Measurements from ENCODE around the gene HOXD4. TPM values are rescaled to one million over a fixed set of nuclear protein-coding genes. Genes with fewer than 3 reads are reported as not detected.

Gene HOXD4
- total RNA-seq (2012; rRNA removed), result 1.1 and 2.5 TPM in 2 replicates

DNA sequence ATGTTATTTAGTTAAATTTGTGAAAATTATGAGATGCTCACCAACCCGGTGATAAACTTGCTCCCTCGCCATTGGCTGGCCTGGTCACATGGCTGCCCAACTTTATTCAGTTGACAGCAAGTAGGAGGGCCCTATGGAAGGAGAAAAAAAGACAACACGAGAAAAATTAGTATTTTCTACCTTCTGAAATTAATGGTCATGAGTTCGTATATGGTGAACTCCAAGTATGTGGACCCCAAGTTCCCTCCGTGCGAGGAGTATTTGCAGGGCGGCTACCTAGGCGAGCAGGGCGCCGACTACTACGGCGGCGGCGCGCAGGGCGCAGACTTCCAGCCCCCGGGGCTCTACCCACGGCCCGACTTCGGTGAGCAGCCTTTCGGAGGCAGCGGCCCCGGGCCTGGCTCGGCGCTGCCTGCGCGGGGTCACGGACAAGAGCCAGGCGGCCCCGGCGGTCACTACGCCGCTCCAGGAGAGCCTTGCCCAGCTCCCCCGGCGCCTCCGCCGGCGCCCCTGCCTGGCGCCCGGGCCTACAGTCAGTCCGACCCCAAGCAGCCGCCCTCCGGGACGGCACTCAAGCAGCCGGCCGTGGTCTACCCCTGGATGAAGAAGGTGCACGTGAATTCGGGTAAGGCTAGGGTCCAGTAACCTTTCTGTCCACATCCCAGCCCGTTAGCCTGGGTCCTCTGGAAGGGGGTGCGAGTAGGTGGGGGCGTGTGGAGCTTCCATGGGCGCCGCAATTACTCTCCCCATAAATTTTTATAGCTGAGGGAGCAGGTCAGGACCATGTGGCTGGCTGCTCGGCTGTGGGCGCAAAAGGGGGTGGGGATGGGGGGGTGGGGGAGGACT lies at the start of gene HOXD4:
HOXD4 (plus strand) TSS at position 109 of the 846 bp plus-strand sequence; CDS start at position 193, 84 bp downstream.
- Histone ChIP-seq H3K9me3 (replicated peaks; ENCODE audit: low read length) (no peaks in the 10 kb centered on the region), H3K36me3 (ENCODE audit: insufficient read depth, low read length) (no peaks in the 10 kb centered on the region), H3K9ac (ENCODE audit: low read depth, low read length) (no peak within 1 kb of the TSS), H3K4me2 (ENCODE audit: low read length) (no peak within 1 kb of the TSS), H3K27me3 (ENCODE audit: control insufficient read depth, insufficient read depth, low read length) (peaks cover 9% of the 10 kb centered on the region), H3K4me3 (ENCODE audit: low read length) (no peak within 1 kb of the TSS), H3K4me1 (ENCODE audit: control insufficient read depth, insufficient read depth, low read length) (no peaks in the 10 kb centered on the region)

GRCh38 chr2:176101842-176102241 lies 49.5 kb upstream of the HOXD4 start:
- Histone ChIP-seq H3K36me3 (ENCODE audit: insufficient read depth, low read length) (no peaks in the 10 kb centered on the region), H3K9me3 (replicated peaks; ENCODE audit: low read length) (no peaks in the 10 kb centered on the region), H3K27me3 (ENCODE audit: control insufficient read depth, insufficient read depth, low read length) (peaks cover 99% of the 10 kb centered on the region), H3K4me1 (ENCODE audit: control insufficient read depth, insufficient read depth, low read length) (peaks cover 19% of the 10 kb centered on the region), H3K4me2 (ENCODE audit: low read length) (no peak overlapping the region), H3K9ac (ENCODE audit: low read depth, low read length) (no peak overlapping the region), H3K4me3 (ENCODE audit: low read length) (no peak overlapping the region)

GRCh38 chr2:176102309-176102866 lies 49.0 kb upstream of the HOXD4 start:
- no peaks in the 10 kb centered on the region for H3K9me3 ChIP-seq (replicated peaks; ENCODE audit: low read length)
- peaks cover 98% of the 10 kb centered on the region for H3K27me3 ChIP-seq (ENCODE audit: control insufficient read depth, insufficient read depth, low read length)
- no peak overlapping the region for H3K4me2 ChIP-seq (ENCODE audit: low read length)
- H3K9ac ChIP-seq (ENCODE audit: low read depth, low read length), result no peak overlapping the region
- peaks cover 19% of the 10 kb centered on the region for H3K4me1 ChIP-seq (ENCODE audit: control insufficient read depth, insufficient read depth, low read length)
- H3K4me3 ChIP-seq (ENCODE audit: low read length), result no peak overlapping the region
- H3K36me3 ChIP-seq (ENCODE audit: insufficient read depth, low read length), result no peaks in the 10 kb centered on the region

DNA sequence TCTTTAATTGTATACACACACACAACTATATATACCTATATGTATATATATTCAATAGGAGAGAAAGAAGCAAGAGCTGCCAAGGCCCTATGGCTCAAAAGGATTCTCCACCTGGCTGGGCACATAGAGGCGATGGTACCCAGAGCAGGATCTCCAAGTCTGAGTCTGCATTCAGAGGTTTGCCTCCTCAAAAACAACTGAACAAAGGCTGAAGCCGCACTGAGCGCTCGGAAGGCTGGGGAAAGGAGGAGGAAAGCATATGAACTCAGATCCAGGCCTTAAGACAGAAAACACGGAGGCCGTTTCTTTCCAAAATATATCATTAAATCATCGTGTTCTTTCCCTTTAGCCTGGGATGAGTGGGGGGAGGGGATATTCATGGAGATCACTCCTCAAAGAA lies 48.2 kb upstream of the HOXD4 start:
- H3K4me3 ChIP-seq (ENCODE audit: low read length), result no peak overlapping the region
- H3K4me2 ChIP-seq (ENCODE audit: low read length), result no peak overlapping the region
- no peaks in the 10 kb centered on the region for H3K9me3 ChIP-seq (replicated peaks; ENCODE audit: low read length)
- no peaks in the 10 kb centered on the region for H3K36me3 ChIP-seq (ENCODE audit: insufficient read depth, low read length)
- H3K9ac ChIP-seq (ENCODE audit: low read depth, low read length), result no peak overlapping the region
- H3K4me1 ChIP-seq (ENCODE audit: control insufficient read depth, insufficient read depth, low read length), result peaks cover 18% of the 10 kb centered on the region
- H3K27me3 ChIP-seq (ENCODE audit: control insufficient read depth, insufficient read depth, low read length), result peaks cover 93% of the 10 kb centered on the region

- no peak overlapping the region for H3K9ac ChIP-seq (ENCODE audit: low read depth, low read length)
- H3K27me3 ChIP-seq (ENCODE audit: control insufficient read depth, insufficient read depth, low read length), result peaks cover 93% of the 10 kb centered on the region
- H3K4me2 ChIP-seq (ENCODE audit: low read length), result peak overlapping the region; percentile 62
- H3K4me1 ChIP-seq (ENCODE audit: control insufficient read depth, insufficient read depth, low read length), result peaks cover 18% of the 10 kb centered on the region
- H3K9me3 ChIP-seq (replicated peaks; ENCODE audit: low read length), result no peaks in the 10 kb centered on the region
- H3K36me3 ChIP-seq (ENCODE audit: insufficient read depth, low read length), result no peaks in the 10 kb centered on the region
- H3K4me3 ChIP-seq (ENCODE audit: low read length), result no peak overlapping the region
Observed at GRCh38 chr2:176103742-176104315, 47.5 kb upstream of the HOXD4 start.

GRCh38 chr2:176104316-176105077 lies 46.9 kb upstream of the HOXD4 start:
- Histone ChIP-seq H3K9ac (ENCODE audit: low read depth, low read length) (no peak overlapping the region), H3K36me3 (ENCODE audit: insufficient read depth, low read length) (no peaks in the 10 kb centered on the region), H3K27me3 (ENCODE audit: control insufficient read depth, insufficient read depth, low read length) (peaks cover 93% of the 10 kb centered on the region), H3K4me1 (ENCODE audit: control insufficient read depth, insufficient read depth, low read length) (peaks cover 18% of the 10 kb centered on the region), H3K9me3 (replicated peaks; ENCODE audit: low read length) (no peaks in the 10 kb centered on the region), H3K4me2 (ENCODE audit: low read length) (peak overlapping the region; percentile 62), H3K4me3 (ENCODE audit: low read length) (peak overlapping the region; percentile 46)

GRCh38 chr2:176105078-176105729 lies 46.1 kb upstream of the HOXD4 start:
- H3K27me3 ChIP-seq (ENCODE audit: control insufficient read depth, insufficient read depth, low read length), result peaks cover 93% of the 10 kb centered on the region
- H3K9me3 ChIP-seq (replicated peaks; ENCODE audit: low read length), result no peaks in the 10 kb centered on the region
- H3K4me3 ChIP-seq (ENCODE audit: low read length), result peak overlapping the region; percentile 46

GRCh38 chr2:176105730-176106580 lies 45.4 kb upstream of the HOXD4 start:
- Histone ChIP-seq H3K9ac (ENCODE audit: low read depth, low read length) (no peak overlapping the region), H3K4me1 (ENCODE audit: control insufficient read depth, insufficient read depth, low read length) (peaks cover 18% of the 10 kb centered on the region), H3K4me3 (ENCODE audit: low read length) (no peak overlapping the region), H3K9me3 (replicated peaks; ENCODE audit: low read length) (no peaks in the 10 kb centered on the region), H3K36me3 (ENCODE audit: insufficient read depth, low read length) (no peaks in the 10 kb centered on the region), H3K4me2 (ENCODE audit: low read length) (no peak overlapping the region), H3K27me3 (ENCODE audit: control insufficient read depth, insufficient read depth, low read length) (peaks cover 93% of the 10 kb centered on the region)

More at GRCh38 chr2:176105078-176105729, 46.1 kb upstream of the HOXD4 start:
- Histone ChIP-seq H3K4me1 (ENCODE audit: control insufficient read depth, insufficient read depth, low read length) (peaks cover 18% of the 10 kb centered on the region), H3K4me2 (ENCODE audit: low read length) (peak overlapping the region; percentile 62), H3K9ac (ENCODE audit: low read depth, low read length) (no peak overlapping the region), H3K36me3 (ENCODE audit: insufficient read depth, low read length) (no peaks in the 10 kb centered on the region)

DNA sequence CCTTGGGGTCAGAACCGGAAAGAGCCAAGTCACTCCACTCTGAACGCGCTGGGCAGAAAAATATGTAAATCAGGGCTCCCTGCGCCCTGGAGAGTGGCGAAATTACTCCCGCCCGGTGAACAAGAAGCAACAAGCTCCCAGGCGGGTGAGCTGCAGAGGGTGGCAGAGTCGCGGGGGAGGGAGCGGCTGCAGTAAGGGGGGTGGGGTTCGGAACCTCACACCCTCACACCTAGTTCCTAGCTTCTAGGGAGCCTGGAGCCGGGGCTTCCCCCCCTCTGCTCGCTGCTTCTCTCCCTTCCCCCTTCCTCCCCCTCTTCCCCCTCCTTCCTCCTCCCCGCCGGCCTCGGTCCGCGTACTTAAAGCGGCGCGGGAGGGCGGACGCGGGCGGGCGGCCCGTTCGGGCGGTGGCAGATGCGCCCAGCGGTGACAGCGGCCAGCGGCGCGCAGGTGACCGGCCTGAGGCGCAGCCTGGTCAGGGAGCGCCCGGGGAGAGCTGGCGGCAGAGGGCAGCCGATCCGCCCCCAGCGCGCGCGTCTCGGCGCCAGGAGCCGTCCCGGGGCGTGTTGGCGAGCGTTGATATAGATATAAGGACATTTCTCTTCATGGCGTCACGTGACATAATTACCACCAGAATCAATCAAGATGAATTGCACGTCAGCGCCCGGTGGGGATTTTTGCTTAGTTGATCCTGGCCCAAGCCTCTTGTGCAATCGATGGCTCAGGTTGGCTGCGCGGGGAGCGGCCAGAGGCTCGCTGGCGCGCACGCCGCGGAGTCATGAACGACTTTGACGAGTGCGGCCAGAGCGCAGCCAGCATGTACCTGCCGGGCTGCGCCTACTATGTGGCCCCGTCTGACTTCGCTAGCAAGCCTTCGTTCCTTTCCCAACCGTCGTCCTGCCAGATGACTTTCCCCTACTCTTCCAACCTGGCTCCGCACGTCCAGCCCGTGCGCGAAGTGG lies 44.5 kb upstream of the HOXD4 start, which contains the start of gene HOXD11:
HOXD11 (plus strand) TSS at position 700 of the 959 bp plus-strand sequence; CDS start at position 776, 76 bp downstream.
- Histone ChIP-seq H3K36me3 (ENCODE audit: insufficient read depth, low read length) (no peaks in the 10 kb centered on the region), H3K4me2 (ENCODE audit: low read length) (peak within 1 kb of the TSS; percentile 56), H3K27me3 (ENCODE audit: control insufficient read depth, insufficient read depth, low read length) (peaks cover 92% of the 10 kb centered on the region), H3K9ac (ENCODE audit: low read depth, low read length) (no peak within 1 kb of the TSS), H3K4me3 (ENCODE audit: low read length) (peak within 1 kb of the TSS; percentile 53), H3K9me3 (replicated peaks; ENCODE audit: low read length) (no peaks in the 10 kb centered on the region), H3K4me1 (ENCODE audit: control insufficient read depth, insufficient read depth, low read length) (peaks cover 18% of the 10 kb centered on the region)

Data from skeletal muscle satellite cell (primary cell).